MM.1S (cell line): ENCODE data around the gene TMEM72.

Experiments
- EZH2 ChIP-seq: fragments of 300-600 bp; sonication (generic); optimal IDR thresholded peaks from 2 replicates; pipeline ENCODE3; 2017; ENCODE audit warnings: low read depth, mild to moderate bottlenecking, antibody characterized with exemption, low read length, mixed read lengths
- TF ChIP-seq, protein P1 (sequence below): fragments of 300-600 bp; sonication (generic); IDR thresholded peaks from 2 replicates; pipeline ENCODE4 v1.5.1; 2016; ENCODE audit warnings: antibody characterized with exemption, low read length, mixed read lengths

DNA sequence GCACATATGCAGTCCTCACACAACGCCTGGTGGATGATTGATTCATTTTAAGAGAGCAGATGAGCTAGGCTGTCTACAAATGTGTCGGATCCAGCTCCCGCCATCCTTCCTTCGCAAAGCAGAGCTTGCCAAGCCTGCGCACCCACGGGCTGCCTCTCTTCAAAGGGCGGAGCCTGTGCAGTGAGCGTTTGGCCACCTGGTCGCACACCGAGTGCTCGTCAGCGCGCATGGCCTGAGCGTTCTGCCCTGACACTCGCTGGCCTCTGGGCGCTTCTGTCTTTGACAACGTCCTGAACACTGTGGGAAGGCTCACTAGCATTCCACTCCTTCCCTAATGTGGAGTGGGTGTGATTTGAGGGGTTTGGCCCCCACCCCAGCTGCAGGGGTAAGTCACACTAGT is 47.1 kb upstream of the TMEM72 start:
- no peak for TF ChIP-seq EZH2
- TF ChIP-seq, protein P1, sequence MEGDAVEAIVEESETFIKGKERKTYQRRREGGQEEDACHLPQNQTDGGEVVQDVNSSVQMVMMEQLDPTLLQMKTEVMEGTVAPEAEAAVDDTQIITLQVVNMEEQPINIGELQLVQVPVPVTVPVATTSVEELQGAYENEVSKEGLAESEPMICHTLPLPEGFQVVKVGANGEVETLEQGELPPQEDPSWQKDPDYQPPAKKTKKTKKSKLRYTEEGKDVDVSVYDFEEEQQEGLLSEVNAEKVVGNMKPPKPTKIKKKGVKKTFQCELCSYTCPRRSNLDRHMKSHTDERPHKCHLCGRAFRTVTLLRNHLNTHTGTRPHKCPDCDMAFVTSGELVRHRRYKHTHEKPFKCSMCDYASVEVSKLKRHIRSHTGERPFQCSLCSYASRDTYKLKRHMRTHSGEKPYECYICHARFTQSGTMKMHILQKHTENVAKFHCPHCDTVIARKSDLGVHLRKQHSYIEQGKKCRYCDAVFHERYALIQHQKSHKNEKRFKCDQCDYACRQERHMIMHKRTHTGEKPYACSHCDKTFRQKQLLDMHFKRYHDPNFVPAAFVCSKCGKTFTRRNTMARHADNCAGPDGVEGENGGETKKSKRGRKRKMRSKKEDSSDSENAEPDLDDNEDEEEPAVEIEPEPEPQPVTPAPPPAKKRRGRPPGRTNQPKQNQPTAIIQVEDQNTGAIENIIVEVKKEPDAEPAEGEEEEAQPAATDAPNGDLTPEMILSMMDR: no peak
